Measurements from ENCODE around the gene KCNMB2.

Gene KCNMB2

DNA sequence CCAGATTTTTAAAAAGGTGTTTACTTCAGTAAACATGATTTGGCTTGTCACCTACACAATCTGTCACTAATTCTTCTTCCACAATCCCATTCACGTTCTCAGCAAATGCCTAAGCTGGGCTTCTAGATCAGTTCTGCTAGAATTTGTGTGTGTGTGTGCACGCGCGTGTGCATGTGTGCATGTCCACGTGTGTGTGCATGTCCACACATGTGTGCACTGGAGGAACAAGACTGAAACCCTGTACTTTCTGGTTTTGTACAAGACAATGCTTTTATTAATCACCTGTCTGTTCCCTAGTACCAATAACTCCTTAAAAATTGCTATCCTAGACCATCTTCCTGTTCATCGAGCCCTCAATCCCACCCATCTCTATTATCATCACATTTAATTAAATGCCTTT, 229.2 kb downstream of the KCNMB2 start:
- no peak for DNase-seq

- DNase-seq = no peak
Observed at GRCh38 chr3:178767581-178767980, 231.3 kb downstream of the KCNMB2 start.

GRCh38 chr3:178768072-178768864, 232.0 kb downstream of the KCNMB2 start:
- DNase-seq = no peak

DNA sequence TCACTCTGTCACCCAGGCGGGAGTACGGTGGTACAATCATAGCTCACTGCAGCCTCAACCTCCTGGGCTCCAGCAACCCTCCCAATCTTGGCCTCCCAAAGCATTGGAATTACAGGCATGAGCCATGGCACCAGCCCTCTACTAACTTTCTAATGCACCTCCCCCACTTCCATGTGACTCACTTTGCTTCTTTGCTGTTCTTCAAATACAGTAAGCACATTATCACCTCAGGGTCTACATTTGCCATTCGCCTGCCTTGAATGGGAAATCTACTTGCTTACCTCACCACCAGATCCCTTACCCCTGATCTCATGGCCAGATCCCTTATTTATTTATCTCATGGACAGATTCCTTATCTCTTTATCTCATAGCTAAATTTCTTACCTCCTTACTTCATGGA, 235.3 kb downstream of the KCNMB2 start:
- no peak for DNase-seq

- no peak for DNase-seq
Observed at GRCh38 chr3:178772746-178773145, 236.5 kb downstream of the KCNMB2 start.

DNA sequence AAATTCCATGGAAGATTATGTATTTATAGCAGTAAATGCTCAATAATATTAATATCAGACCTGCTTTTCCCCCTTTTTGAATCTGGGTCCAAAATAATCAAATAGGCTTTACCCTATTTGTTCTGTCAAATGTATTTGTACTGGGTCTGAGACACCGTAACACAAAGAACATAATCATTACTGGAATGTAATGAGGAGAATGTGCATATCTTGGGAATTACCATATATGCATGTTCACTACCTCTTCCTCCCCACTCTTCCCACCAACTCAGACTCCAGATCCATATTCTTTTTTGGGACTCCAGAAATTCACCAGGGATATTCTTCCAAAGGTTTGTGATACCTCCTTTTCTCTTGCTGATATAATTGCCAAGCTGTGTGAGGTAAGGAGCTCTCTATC, 237.1 kb downstream of the KCNMB2 start:
- DNase-seq = no peak

DNA sequence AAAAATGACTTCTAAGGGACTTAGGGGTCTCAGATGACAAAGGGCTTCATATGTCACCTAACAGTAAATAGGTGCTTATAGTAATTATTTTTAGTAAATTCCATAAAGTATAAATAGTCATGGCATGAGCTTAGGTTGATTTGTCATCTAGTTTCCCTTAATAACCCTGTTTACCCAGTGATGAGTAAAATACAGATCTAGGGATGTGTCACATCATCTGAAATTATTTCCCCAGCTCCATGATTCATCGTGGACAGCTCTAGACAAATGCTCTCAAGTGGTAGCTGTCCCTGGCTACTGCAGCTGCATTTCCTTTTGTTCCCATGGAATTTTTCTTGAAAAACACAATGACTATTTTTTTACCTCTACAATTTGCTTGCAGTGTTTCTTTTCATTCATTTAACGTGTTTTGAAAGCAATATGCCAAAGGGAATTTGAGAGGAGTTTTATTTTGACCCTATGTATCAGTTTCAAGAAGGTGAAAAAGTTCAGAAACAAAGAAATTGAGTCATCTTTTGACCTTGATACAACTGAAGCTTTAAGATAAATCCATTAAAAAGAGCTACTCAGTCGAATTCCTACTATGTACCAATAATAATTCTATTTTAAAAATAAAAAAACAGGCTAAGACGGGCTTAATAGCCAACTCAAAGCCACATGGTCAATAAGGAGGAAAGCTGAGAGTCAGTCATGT, 241.6 kb downstream of the KCNMB2 start:
- no peak for DNase-seq

DNA sequence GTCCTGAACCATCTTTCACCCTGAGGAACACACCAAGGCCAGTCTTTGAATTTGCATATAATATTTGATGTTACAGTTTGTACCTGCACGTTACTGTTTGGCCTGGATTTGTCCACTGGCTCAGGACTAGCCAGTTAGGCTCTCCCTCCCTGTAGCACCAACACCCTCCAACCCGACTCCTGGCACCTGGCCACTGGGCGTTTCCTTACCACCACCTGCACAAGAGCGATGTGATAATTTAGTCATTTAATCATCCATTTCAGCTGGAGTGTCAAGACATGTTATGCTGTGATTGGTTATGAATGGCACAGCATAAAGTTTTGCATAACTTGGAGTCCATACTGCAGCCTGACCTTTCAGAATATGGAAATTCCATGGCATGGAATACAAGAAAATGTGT, 242.4 kb downstream of the KCNMB2 start:
- no peak for DNase-seq

DNA sequence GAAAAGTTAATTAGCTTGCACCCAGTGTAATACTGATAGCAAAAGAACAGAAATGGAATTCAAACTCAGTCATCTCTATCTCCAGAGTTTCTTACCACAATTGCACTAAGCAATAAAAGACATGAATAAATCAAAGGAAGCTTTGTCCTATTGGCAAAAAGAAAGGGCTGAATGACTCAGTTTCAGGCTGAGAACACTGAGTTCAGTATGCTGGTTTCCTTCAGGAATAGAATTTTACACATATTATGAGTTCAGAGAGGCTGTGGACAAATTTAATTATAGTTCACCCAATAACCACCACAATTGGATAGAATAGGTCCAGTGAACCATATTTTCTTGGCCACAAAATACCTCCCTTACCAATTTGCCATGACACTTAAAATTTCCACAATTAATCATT, 249.7 kb downstream of the KCNMB2 start:
- DNase-seq = no peak

DNA sequence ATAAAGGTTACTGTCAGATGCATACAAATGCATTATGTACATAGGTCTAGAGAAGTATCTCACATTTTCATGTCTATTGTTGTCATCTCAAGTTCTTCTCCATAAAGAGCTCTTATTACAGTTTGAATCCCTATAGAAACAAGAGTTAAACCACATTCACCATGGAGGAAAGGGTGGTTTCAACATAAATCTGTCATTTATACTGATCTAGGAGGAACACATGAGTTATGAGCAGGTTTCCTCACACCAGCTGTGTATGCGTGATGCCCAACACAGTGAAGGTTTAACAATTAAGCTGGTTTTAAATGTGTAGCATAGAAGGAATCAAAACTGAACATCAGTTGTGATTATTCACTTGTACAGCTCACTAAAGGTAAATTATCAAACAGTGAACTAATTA, 251.7 kb downstream of the KCNMB2 start:
- DNase-seq = no peak

- no peak for DNase-seq
Observed at GRCh38 chr3:178794711-178795110, 258.5 kb downstream of the KCNMB2 start.

- DNase-seq = no peak
Observed at GRCh38 chr3:178795349-178795748, 259.1 kb downstream of the KCNMB2 start.

- DNase-seq = no peak
Observed at GRCh38 chr3:178802259-178802658, 266.0 kb downstream of the KCNMB2 start.

DNA sequence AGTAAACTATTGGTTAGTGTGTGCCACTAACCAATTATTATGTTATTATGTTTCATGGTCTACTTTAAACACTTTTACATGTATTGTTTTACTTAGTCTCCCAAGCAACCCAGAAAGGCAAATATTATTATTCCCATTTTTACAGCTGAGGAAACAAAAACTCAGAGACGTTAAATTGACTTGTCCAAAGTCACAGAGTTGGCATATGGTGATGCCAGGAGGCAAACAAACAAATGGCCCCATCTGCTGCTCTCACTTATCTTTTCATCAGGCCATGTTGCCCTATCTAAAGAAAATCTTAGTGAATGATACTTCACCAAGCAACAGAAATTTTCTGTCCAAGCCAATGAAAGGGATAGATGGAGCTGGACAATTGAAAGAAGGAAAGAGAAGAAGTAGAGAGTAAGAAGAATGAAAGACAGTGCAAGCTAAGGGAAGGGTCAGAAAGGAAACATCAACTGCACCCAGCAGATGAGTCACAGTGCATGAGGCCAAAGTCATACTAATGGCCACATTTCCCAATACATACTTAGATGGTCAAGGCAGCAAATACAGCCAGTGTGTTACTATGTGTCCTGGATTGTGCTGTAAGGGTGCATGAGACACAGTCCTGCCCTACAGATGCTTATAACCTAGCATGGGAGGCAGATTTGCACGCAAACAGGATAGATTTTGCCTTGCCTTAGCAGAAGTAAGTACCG, 266.9 kb downstream of the KCNMB2 start:
- no peak for DNase-seq

- no peak for DNase-seq
Observed at GRCh38 chr3:178804606-178805005, 268.4 kb downstream of the KCNMB2 start.

DNA sequence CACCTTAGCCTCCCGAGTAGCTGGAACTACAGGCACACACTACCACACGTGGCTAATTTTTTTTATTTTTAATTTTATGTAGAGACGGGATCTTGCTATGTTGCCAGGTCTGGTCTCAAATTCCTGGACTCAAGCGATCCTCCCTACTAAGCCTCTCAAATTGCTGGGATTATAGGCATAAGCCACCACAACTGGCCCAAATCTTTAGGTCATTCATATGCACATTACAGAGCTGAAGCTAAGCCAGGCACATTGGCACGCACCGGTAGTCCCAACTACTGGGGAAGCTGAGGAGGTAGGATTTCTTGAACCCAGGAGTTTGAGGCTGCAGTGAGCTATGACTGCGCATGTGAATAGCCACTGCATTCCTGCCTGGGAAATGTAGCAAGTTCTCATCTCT, 269.5 kb downstream of the KCNMB2 start:
- no peak for DNase-seq

DNA sequence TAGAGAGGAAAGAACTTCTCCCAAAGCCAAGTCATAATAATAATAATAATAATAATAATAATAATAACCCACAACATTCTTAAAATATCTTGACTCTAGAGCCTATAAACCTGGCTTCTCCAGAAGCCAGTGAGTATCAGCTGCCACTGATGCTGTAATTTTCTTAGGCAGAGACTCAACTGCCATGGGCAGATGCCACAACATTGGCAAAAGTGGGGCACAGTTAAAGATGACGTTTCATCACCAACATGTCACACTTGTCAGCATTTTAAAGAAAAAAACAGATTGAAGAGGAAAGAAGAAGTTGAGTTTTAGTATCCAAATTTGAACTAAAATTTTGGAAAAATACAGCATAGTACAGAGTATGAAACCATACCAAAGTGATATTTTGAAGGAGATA, 270.4 kb downstream of the KCNMB2 start:
- no peak for DNase-seq

DNA sequence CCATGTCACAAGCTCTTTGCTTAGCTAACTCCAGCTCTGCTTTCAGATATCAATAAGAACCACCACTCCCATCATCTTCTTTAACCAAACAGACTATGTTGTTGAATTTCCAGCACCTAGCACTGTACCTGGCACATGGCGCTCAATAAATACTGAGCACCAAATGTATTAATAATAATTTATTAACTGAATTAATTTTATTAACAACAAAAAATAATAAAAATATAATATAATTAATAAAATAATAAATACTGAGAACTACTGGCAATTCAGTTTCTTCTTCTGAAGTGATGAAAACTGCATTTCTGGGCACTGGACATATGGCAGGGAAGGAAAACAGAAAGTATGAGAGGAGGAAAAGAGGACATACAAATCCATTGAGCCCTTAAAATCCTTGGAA, 271.5 kb downstream of the KCNMB2 start:
- no peak for DNase-seq

GRCh38 chr3:178808748-178809147, 272.5 kb downstream of the KCNMB2 start:
- DNase-seq = no peak

DNA sequence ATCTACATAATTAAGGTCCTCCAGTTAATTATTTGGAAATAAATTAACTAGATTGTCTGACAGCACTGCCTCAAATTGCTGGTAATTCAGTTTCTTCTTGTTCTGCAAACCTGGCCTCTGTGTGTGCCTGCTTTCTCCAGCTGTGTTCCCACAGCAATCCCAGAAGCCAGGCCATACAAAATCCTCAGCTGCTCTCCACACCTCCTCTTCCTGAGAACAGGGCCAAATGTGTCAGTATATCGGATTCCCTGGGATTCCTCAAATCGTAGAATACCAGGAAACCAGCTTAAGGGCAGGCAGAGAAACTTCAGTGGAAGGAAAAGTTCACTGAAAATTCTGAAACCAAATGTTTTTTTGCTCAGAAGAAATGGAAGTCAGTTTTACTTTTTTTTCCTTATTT, 273.9 kb downstream of the KCNMB2 start:
- no peak for DNase-seq

GRCh38 chr3:178822722-178823121, 286.5 kb downstream of the KCNMB2 start:
- DNase-seq = no peak

- DNase-seq = no peak
Observed at GRCh38 chr3:178823150-178823549, 286.9 kb downstream of the KCNMB2 start.

- DNase-seq = no peak
Observed at GRCh38 chr3:178823591-178824246, 287.5 kb downstream of the KCNMB2 start.
